ENCODE results near the gene ADAMTS17. TPM values are rescaled to one million over a fixed set of nuclear protein-coding genes. Genes with fewer than 3 reads are reported as not detected.

ADAMTS17 gene
- total RNA-seq, 1 experiment from 2014 or later, result 1.8 TPM

DNA sequence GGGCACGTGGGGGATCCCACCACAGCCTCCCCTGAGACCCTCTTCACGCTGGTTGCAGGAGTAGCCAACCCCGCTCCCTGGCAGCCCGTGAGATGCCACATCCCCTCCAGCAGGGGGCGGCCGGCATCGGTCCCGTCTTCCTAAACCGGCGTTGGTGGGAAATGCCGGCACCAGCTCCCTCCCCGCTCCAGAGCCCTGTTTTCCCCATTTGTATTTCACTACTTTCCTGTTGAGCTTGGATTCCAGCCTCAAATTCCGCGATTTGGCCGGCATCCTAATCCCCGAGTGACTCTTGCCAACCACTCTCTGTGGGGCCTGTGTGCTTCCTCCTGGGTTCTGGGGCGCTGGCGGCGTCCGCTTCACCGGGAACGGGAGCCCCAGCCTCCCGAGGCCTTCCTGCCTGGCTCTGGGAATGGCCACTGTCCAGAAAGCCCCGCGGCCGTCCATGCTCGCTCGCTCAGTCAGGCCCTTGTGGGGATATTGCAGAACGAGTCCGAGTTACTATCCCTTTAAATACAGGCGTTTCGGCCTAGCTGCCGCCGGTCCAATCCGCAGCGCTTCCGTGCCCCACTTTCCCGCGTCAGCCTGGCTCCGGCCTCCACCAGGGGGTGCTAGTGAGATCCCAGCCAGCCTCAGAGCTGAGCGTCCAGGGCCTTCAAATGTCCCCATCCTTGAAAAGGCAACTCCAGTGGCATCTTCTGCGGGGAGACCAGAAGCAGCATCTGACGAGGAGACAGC, 8.1 kb upstream of the ADAMTS17 start (continued):
- no peak for TF ChIP-seq JAZF1 (CRISPR knock-in tag; IDR thresholded peaks at IDR 0.05)
- TF ChIP-seq HMGA2 (CRISPR knock-in tag; IDR thresholded peaks at IDR 0.05), result no peak
- TF ChIP-seq, protein P1, sequence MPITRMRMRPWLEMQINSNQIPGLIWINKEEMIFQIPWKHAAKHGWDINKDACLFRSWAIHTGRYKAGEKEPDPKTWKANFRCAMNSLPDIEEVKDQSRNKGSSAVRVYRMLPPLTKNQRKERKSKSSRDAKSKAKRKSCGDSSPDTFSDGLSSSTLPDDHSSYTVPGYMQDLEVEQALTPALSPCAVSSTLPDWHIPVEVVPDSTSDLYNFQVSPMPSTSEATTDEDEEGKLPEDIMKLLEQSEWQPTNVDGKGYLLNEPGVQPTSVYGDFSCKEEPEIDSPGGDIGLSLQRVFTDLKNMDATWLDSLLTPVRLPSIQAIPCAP (CRISPR knock-in tag; IDR thresholded peaks at IDR 0.05), result no peak
- no peak for TF ChIP-seq CREM (CRISPR knock-in tag; IDR thresholded peaks at IDR 0.05)
- TF ChIP-seq ZNF532 (CRISPR knock-in tag; IDR thresholded peaks at IDR 0.05; ENCODE audit: borderline replicate concordance), result no peak
- TF ChIP-seq, protein P2, sequence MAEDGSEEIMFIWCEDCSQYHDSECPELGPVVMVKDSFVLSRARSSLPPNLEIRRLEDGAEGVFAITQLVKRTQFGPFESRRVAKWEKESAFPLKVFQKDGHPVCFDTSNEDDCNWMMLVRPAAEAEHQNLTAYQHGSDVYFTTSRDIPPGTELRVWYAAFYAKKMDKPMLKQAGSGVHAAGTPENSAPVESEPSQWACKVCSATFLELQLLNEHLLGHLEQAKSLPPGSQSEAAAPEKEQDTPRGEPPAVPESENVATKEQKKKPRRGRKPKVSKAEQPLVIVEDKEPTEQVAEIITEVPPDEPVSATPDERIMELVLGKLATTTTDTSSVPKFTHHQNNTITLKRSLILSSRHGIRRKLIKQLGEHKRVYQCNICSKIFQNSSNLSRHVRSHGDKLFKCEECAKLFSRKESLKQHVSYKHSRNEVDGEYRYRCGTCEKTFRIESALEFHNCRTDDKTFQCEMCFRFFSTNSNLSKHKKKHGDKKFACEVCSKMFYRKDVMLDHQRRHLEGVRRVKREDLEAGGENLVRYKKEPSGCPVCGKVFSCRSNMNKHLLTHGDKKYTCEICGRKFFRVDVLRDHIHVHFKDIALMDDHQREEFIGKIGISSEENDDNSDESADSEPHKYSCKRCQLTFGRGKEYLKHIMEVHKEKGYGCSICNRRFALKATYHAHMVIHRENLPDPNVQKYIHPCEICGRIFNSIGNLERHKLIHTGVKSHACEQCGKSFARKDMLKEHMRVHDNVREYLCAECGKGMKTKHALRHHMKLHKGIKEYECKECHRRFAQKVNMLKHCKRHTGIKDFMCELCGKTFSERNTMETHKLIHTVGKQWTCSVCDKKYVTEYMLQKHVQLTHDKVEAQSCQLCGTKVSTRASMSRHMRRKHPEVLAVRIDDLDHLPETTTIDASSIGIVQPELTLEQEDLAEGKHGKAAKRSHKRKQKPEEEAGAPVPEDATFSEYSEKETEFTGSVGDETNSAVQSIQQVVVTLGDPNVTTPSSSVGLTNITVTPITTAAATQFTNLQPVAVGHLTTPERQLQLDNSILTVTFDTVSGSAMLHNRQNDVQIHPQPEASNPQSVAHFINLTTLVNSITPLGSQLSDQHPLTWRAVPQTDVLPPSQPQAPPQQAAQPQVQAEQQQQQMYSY (CRISPR knock-in tag; IDR thresholded peaks at IDR 0.05), result peak; percentile 75
- TF ChIP-seq NR1H2 (CRISPR knock-in tag; IDR thresholded peaks at IDR 0.05), result no peak
- TF ChIP-seq NR3C1 (CRISPR knock-in tag; conservative IDR thresholded peaks at IDR 0.05; ENCODE audit: low read depth), result no peak
- no peak for TF ChIP-seq TCF7 (CRISPR knock-in tag; IDR thresholded peaks at IDR 0.05; ENCODE audit: low read depth)
- no peak for TF ChIP-seq ZNF263 (CRISPR knock-in tag; IDR thresholded peaks at IDR 0.05; ENCODE audit: low read depth)
- TF ChIP-seq NR2C2 (CRISPR knock-in tag; IDR thresholded peaks at IDR 0.05), result no peak
- TF ChIP-seq, protein P3, sequence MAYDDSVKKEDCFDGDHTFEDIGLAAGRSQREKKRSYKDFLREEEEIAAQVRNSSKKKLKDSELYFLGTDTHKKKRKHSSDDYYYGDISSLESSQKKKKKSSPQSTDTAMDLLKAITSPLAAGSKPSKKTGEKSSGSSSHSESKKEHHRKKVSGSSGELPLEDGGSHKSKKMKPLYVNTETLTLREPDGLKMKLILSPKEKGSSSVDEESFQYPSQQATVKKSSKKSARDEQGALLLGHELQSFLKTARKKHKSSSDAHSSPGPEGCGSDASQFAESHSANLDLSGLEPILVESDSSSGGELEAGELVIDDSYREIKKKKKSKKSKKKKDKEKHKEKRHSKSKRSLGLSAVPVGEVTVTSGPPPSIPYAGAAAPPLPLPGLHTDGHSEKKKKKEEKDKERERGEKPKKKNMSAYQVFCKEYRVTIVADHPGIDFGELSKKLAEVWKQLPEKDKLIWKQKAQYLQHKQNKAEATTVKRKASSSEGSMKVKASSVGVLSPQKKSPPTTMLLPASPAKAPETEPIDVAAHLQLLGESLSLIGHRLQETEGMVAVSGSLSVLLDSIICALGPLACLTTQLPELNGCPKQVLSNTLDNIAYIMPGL (CRISPR knock-in tag; IDR thresholded peaks at IDR 0.05), result peak; percentile 91
- no peak for TF ChIP-seq EMX1 (CRISPR knock-in tag; IDR thresholded peaks at IDR 0.05)
- no peak; the same call in 1 of the 2 replicates for TF ChIP-seq SP1 (CRISPR knock-in tag; conservative IDR thresholded peaks at IDR 0.05)
- TF ChIP-seq, protein P4, sequence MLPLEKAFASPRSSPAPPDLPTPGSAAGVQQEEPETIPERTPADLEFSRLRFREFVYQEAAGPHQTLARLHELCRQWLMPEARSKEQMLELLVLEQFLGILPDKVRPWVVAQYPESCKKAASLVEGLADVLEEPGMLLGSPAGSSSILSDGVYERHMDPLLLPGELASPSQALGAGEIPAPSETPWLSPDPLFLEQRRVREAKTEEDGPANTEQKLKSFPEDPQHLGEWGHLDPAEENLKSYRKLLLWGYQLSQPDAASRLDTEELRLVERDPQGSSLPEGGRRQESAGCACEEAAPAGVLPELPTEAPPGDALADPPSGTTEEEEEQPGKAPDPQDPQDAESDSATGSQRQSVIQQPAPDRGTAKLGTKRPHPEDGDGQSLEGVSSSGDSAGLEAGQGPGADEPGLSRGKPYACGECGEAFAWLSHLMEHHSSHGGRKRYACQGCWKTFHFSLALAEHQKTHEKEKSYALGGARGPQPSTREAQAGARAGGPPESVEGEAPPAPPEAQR (CRISPR knock-in tag; IDR thresholded peaks at IDR 0.05), result 0 out of 2 replicates have a peak, but pooled peaks have one; percentile 44
- TF ChIP-seq ELF4 (CRISPR knock-in tag; IDR thresholded peaks at IDR 0.05; ENCODE audit: low read depth), result no peak
- no peak for TF ChIP-seq ZNF219 (CRISPR knock-in tag; IDR thresholded peaks at IDR 0.05; ENCODE audit: borderline replicate concordance)
- TF ChIP-seq GTF2I (CRISPR knock-in tag; conservative IDR thresholded peaks at IDR 0.05), result no peak
- TF ChIP-seq OVOL2 (CRISPR knock-in tag; IDR thresholded peaks at IDR 0.05; ENCODE audit: borderline replicate concordance), result no peak
